ENCODE measurements around the gene PFDN2. TPM values are rescaled to one million over a fixed set of nuclear protein-coding genes. Genes with fewer than 3 reads are reported as not detected.
A peak's percentile ranks its signal among the peaks of the same experiment; 100 is the strongest.

Gene PFDN2
- total and polyA plus RNA-seq, 10 of the 15 experiments (the other 5 are each of a cell fraction or from before 2014, with no cell fraction given): 30.0 to 141 (median 80.5) TPM

DNA sequence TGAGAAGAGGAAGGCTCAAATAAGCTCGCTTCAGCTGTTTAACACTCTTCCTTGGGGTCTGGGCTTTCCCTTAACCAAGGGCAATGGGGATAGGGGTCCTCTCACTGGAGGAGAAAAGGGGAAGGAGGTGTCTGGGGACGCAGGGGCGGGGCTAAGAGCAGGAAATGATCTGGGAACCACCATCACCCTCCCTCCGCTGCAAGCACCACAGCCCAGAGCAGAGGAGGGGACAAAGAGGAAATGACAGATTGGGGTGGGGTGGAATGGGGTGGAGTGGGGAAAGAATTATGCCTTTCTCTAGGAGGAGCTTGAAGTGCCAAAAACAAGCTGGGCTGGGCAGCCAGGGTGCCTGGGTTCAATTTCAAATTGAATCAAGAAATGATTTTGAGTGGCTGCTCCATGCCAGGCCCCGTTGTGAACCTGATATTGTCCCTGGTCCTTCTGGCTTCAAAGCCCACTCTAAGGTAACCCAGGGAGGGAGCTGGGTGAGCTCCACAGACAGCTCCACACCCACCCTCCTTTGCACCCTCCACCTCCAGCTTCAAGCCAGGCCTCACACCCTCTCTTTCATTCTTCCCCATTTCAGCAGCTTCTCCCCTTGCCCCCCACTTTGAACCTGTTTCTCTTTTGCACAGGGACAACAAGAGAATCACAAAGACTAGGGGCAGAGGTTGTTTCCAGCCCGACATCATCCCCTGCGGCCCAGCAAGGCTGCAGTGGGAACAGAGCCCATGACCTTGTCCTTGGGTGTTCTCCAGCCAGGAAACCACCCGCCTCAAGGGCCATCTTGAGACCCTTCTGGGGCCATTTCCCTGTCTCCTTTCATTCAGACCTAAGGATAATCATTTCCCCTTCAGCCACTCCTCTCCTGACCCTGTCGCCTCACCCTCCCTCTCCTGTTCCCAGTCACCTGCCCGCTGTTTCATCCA is 49.3 kb downstream of the PFDN2 start (continued):
- TF ChIP-seq, protein P1, sequence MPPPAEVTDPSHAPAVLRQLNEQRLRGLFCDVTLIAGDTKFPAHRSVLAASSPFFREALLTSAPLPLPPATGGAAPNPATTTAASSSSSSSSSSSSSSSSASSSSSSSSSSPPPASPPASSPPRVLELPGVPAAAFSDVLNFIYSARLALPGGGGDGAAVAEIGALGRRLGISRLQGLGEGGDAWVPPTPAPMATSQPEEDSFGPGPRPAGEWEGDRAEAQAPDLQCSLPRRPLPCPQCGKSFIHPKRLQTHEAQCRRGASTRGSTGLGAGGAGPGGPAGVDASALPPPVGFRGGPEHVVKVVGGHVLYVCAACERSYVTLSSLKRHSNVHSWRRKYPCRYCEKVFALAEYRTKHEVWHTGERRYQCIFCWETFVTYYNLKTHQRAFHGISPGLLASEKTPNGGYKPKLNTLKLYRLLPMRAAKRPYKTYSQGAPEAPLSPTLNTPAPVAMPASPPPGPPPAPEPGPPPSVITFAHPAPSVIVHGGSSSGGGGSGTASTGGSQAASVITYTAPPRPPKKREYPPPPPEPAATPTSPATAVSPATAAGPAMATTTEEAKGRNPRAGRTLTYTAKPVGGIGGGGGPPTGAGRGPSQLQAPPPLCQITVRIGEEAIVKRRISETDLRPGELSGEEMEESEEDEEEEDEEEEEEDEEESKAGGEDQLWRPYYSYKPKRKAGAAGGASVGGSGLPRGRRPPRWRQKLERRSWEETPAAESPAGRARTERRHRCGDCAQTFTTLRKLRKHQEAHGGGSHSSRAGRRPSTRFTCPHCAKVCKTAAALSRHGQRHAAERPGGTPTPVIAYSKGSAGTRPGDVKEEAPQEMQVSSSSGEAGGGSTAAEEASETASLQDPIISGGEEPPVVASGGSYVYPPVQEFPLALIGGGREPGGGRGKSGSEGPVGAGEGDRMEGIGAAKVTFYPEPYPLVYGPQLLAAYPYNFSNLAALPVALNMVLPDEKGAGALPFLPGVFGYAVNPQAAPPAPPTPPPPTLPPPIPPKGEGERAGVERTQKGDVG (CRISPR knock-in tag; IDR thresholded peaks at IDR 0.05): no peak
- no peak for TF ChIP-seq ASH2L (IDR thresholded peaks at IDR 0.05; ENCODE audit: borderline replicate concordance, low read depth)
- peak; percentile 32; the same call in 1 of the 2 replicates for TF ChIP-seq NBN (IDR thresholded peaks at IDR 0.05)
- TF ChIP-seq RELA (IDR thresholded peaks at IDR 0.05; ENCODE audit: borderline replicate concordance, partially characterized antibody): no peak
- TF ChIP-seq ZNF217 (IDR thresholded peaks at IDR 0.05): no peak
- TF ChIP-seq ETV6 (conservative IDR thresholded peaks at IDR 0.05 in 1 of 2, IDR thresholded peaks at IDR 0.05 in 1 of 2; ENCODE audit: borderline replicate concordance in 1 of 2, low read depth in 1 of 2): 0 out of 4 replicates have a peak, but pooled peaks of 1 of the 2 experiments have one; percentile 25
- no peak for TF ChIP-seq TCF3 (IDR thresholded peaks at IDR 0.05; ENCODE audit: borderline replicate concordance, insufficient read depth, low read depth, low read length)
- peak; percentile 72 for TF ChIP-seq CREB1 (IDR thresholded peaks at IDR 0.05; ENCODE audit: low read depth)
- TF ChIP-seq POLR2AphosphoS5 (IDR thresholded peaks at IDR 0.05; ENCODE audit: low read length): peak; percentile 93
- no peak for TF ChIP-seq CHD1 (IDR thresholded peaks at IDR 0.05; ENCODE audit: low read depth, low read length)
- TF ChIP-seq EED (IDR thresholded peaks at IDR 0.05; ENCODE audit: low read depth): peak; percentile 48
- TF ChIP-seq ATF7 (IDR thresholded peaks at IDR 0.05; ENCODE audit: low read depth): peak; percentile 46
- TF ChIP-seq, protein P2, sequence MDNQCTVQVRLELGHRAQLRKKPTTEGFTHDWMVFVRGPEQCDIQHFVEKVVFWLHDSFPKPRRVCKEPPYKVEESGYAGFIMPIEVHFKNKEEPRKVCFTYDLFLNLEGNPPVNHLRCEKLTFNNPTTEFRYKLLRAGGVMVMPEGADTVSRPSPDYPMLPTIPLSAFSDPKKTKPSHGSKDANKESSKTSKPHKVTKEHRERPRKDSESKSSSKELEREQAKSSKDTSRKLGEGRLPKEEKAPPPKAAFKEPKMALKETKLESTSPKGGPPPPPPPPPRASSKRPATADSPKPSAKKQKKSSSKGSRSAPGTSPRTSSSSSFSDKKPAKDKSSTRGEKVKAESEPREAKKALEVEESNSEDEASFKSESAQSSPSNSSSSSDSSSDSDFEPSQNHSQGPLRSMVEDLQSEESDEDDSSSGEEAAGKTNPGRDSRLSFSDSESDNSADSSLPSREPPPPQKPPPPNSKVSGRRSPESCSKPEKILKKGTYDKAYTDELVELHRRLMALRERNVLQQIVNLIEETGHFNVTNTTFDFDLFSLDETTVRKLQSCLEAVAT (IDR thresholded peaks at IDR 0.05): 0 out of 2 replicates have a peak, but pooled peaks have one; percentile 35
- no peak for TF ChIP-seq KDM1A (IDR thresholded peaks at IDR 0.05; ENCODE audit: borderline replicate concordance)
- TF ChIP-seq POU2F2 (IDR thresholded peaks at IDR 0.05; ENCODE audit: borderline replicate concordance, low read depth, low read length): peak; percentile 44; the same call in 2 of the 3 replicates
- no peak for TF ChIP-seq MYB (IDR thresholded peaks at IDR 0.05; ENCODE audit: borderline replicate concordance, low read depth, low read length)
- no peak for TF ChIP-seq CHD4 (IDR thresholded peaks at IDR 0.05)
- no peak for TF ChIP-seq YBX1 (IDR thresholded peaks at IDR 0.05)
- TF ChIP-seq, protein P3, sequence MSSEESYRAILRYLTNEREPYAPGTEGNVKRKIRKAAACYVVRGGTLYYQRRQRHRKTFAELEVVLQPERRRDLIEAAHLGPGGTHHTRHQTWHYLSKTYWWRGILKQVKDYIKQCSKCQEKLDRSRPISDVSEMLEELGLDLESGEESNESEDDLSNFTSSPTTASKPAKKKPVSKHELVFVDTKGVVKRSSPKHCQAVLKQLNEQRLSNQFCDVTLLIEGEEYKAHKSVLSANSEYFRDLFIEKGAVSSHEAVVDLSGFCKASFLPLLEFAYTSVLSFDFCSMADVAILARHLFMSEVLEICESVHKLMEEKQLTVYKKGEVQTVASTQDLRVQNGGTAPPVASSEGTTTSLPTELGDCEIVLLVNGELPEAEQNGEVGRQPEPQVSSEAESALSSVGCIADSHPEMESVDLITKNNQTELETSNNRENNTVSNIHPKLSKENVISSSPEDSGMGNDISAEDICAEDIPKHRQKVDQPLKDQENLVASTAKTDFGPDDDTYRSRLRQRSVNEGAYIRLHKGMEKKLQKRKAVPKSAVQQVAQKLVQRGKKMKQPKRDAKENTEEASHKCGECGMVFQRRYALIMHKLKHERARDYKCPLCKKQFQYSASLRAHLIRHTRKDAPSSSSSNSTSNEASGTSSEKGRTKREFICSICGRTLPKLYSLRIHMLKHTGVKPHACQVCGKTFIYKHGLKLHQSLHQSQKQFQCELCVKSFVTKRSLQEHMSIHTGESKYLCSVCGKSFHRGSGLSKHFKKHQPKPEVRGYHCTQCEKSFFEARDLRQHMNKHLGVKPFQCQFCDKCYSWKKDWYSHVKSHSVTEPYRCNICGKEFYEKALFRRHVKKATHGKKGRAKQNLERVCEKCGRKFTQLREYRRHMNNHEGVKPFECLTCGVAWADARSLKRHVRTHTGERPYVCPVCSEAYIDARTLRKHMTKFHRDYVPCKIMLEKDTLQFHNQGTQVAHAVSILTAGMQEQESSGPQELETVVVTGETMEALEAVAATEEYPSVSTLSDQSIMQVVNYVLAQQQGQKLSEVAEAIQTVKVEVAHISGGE (CRISPR knock-in tag; IDR thresholded peaks at IDR 0.05): no peak
- 0 out of 4 replicates have a peak, but pooled peaks of 1 of the 2 experiments have one; percentile 36 for TF ChIP-seq SRF (IDR thresholded peaks at IDR 0.05; ENCODE audit: low read depth in 2 of 2, low read length in 2 of 2)
- peak; percentile 44; the same call in 1 of the 2 replicates for TF ChIP-seq ZBED1 (IDR thresholded peaks at IDR 0.05; ENCODE audit: borderline replicate concordance)
